ENCODE results near the gene A2ML1. TPM values are rescaled to one million over a fixed set of nuclear protein-coding genes. Genes with fewer than 3 reads are reported as not detected.

Gene A2ML1
- total RNA-seq, 2 experiments from 2014 or later: not detected

GRCh38 chr12:8821591-8821990 lies 830 bp upstream of the A2ML1 start:
- CTCF ChIA-PET: interaction anchor here (0.7 to 4.1 kb wide), 3 partner anchors 69 to 277 kb away, joined by 3 to 11 read pairs (median 4); no protein-coding TSS in a partner anchor
- intact Hi-C loops (cut with micrococcal nuclease): no loop called here
- no peak for TF ChIP-seq CTCF (IDR thresholded peaks at IDR 0.05)

GRCh38 chr12:8823565-8824300 lies 1.3 kb downstream of the A2ML1 start:
- H3K4me1 Mint-ChIP-seq (ENCODE audit: low read depth): peaks cover 4% of the 10 kb centered on the region
- ChIA-PET POLR2A (interaction anchor here (0.7 kb wide), 1 partner anchor 468 kb away, joined by 3 read pairs; no protein-coding TSS in a partner anchor), CTCF (interaction anchor here (0.6 to 4.1 kb wide), 5 partner anchors 57 to 279 kb away, joined by 3 to 11 read pairs (median 4); no protein-coding TSS in a partner anchor)
- no peaks in the 10 kb centered on the region for H3K9me3 Mint-ChIP-seq
- ATAC-seq: no peak
- no peak overlapping the region for H3K4me3 Mint-ChIP-seq
- H3K27me3 Mint-ChIP-seq: peaks cover 2% of the 10 kb centered on the region
- intact Hi-C loops (cut with micrococcal nuclease): no loop called here
- H3K27ac Mint-ChIP-seq: no peak overlapping the region
- no peak for TF ChIP-seq CTCF (IDR thresholded peaks at IDR 0.05)
- H3K36me3 Mint-ChIP-seq (ENCODE audit: low read depth): no peaks in the 10 kb centered on the region
- DNase-seq: peak; percentile 3

More at GRCh38 chr12:8821591-8821990, 830 bp upstream of the A2ML1 start:
- H3K4me1 Mint-ChIP-seq (ENCODE audit: low read depth): no peaks in the 10 kb centered on the region
- DNase-seq: no peak
- POLR2A ChIA-PET: no interaction called here
- H3K27me3 Mint-ChIP-seq: peaks cover 2% of the 10 kb centered on the region
- H3K4me3 Mint-ChIP-seq: no peak overlapping the region
- no peaks in the 10 kb centered on the region for H3K9me3 Mint-ChIP-seq
- H3K27ac Mint-ChIP-seq: no peak overlapping the region
- ATAC-seq: no peak
- H3K36me3 Mint-ChIP-seq (ENCODE audit: low read depth): no peaks in the 10 kb centered on the region

- TF ChIP-seq CTCF (IDR thresholded peaks at IDR 0.05): no peak
- peak overlapping the region; percentile 3 for H3K27ac Mint-ChIP-seq
- ATAC-seq: no peak
- CTCF ChIA-PET: interaction anchor here (0.9 to 1.1 kb wide), 4 partner anchors 13 to 126 kb away, joined by 3 to 5 read pairs (median 4); no protein-coding TSS in a partner anchor
- H3K9me3 Mint-ChIP-seq: no peaks in the 10 kb centered on the region
- H3K4me1 Mint-ChIP-seq (ENCODE audit: low read depth): peaks cover 4% of the 10 kb centered on the region
- intact Hi-C loops (cut with micrococcal nuclease): no loop called here
- H3K36me3 Mint-ChIP-seq (ENCODE audit: low read depth): no peaks in the 10 kb centered on the region
- H3K27me3 Mint-ChIP-seq: peaks cover 2% of the 10 kb centered on the region
- POLR2A ChIA-PET: no interaction called here
- no peak overlapping the region for H3K4me3 Mint-ChIP-seq
- DNase-seq: no peak
These were observed 5.3 kb downstream of the A2ML1 start for GRCh38 chr12:8827551-8828256.

- Mint-ChIP-seq H3K4me1 (ENCODE audit: low read depth) (peaks cover 4% of the 10 kb centered on the region), H3K9me3 (no peaks in the 10 kb centered on the region), H3K27ac (no peak overlapping the region), H3K27me3 (peaks cover 2% of the 10 kb centered on the region), H3K36me3 (ENCODE audit: low read depth) (no peaks in the 10 kb centered on the region), H3K4me3 (no peak overlapping the region)
- intact Hi-C loops (cut with micrococcal nuclease): no loop called here
- ATAC-seq (no peak), DNase-seq (no peak)
- ChIA-PET CTCF (interaction anchor here (0.6 to 1.1 kb wide), 3 partner anchors 10 to 51 kb away, joined by 3 to 5 read pairs (median 5); no protein-coding TSS in a partner anchor), POLR2A (no interaction called here)
- no peak for TF ChIP-seq CTCF (IDR thresholded peaks at IDR 0.05)
These were observed 6.1 kb downstream of the A2ML1 start for GRCh38 chr12:8828257-8829124.

Data from activated CD8-positive, alpha-beta T cell treated with anti-CD3 and anti-CD28 coated beads for 36 hours (primary cell).